IPS-11a (cell line): ENCODE measurements around the gene NLN.
"Not testable (repeated sequence)": the region's sequence is repeated elsewhere in the genome, so short reads cannot be mapped to it uniquely, and the experiment has no call there.

ENCODE experiments used
- H3K4me3 ChIP-seq: one replicate; pipeline ENCODE4 v1.5.1; 2013; ENCODE audit warnings: low read depth, low read length, control low read depth

The NLN gene

DNA sequence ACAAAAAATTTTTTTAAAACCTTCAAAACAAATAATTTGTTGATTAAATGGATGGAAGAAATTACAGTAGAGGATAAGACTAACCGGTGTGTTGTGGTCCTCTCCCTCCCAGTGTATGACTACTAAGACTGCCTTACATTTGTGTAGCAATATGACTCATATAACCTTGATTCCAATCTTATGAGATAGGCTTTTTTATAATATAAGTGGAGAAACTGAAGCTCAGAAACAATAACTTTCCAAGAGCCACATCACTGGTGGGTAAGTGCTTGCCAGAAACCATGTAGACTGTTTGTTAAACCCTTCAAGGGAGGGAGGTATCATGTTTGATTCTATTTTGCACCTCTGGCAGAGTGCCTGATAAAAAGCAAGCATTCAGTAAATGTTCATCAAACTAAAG is 47.5 kb downstream of the NLN start:
- H3K4me3 ChIP-seq = no peak overlapping the region

DNA sequence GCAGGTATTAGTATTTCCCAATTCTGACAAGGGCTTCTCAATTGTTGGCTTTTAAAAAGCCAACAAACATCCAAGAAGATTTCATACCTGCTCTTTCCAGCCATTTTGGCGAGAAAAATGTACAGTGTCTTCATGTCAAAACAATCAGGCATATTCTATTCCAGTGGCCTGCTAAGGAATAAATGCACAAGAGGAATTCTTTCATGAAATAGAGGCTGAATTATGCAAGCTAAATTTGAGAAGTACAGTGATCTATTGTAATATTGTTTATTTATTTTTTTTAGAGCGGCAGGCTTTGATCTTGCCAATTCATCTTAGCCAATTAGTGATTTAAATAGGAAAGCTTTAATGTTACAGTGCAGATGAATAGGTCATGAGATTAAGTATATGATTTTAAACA is 49.3 kb downstream of the NLN start:
- H3K4me3 ChIP-seq = no peak overlapping the region

DNA sequence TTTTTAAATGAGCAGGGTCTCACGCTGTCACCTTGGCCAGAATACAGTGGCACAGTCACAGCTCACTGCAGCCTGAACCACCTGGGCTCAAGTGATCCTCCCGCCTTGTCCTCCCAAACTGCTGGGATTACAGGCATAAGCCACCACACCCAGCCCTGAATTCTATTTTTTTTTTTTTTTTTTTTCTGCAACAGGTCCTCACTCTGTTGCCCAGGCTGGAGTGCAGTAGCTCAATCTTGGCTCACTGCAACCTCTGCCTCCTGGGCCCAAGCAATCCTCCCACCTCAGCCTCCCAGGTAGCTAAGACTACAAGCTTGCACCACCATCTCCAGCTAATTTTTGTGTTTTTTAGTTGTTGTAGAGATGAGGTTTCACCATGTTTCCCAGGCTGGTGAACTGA is 51.0 kb downstream of the NLN start:
- H3K4me3 ChIP-seq = not testable (repeated sequence)

DNA sequence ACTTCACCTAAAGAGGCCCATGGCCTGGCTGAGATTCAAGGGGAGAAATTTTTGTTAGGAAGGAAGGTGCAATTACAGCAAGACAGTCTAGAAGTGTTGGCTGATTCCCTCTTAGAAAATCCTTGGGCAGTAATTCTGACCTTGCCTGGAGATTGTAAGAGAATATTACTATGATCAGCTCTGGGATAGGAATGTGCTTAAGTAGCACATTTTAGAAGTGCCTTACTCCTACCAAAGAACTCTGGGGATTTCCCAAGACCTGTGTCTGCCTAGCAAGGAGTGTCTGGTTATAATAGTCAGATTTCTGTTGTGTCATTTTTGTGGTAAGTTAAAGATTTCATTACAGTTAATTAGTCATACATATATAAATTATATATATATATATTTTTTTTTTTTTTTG is 52.3 kb downstream of the NLN start:
- H3K4me3 ChIP-seq = no peak overlapping the region

DNA sequence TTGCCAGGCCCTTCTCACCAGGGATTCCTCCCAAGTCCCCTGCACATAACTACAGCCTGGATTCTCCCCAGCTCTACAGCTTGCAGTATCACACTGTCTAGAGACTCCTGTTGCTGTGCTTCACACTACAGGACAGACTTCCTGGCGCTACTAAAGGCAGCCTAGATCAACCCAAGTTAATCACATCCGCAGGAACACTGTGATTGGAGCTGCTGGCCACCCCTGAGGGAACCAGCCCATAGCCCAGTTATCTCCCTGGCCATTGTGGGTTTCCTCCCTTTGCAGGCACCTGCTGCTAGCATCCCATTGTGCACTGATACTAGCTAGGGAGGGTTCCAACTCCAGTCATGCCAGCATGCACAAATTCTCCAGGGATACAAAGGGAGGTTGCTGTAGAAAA is 53.5 kb downstream of the NLN start:
- no peak overlapping the region for H3K4me3 ChIP-seq

DNA sequence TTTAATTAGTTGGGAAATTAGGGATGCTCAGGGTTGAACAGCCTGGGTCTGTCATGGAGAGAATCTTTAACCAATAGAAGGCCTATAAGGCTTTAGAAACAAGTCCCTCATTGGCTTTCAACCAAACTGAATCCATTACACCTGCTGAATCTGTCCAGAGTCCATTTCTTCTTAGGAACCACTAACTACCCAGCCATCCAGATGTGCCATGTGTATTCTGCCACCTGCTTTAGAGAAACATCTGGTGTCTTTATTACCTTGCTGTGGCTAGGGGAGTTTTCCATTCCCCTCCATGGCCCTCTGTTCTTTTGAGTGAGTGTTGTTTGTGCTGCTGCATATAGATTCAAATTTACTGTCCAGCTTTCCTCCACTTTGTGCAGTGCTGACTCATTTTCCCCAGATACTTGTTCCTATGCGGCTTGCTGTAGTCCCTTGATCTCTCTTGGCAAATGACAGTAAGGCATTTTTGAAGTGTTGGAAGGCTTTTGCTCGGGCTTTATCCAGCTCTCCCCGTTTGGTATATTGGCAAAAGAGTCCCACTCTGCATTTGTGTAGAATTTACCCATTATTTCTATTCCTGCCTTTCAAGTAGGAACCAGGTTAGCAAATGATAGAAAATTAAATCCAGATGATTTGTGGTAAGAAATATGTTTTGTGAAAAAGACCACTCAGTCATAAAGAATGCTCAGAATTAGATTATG is 54.6 kb downstream of the NLN start:
- H3K4me3 ChIP-seq = no peak overlapping the region

DNA sequence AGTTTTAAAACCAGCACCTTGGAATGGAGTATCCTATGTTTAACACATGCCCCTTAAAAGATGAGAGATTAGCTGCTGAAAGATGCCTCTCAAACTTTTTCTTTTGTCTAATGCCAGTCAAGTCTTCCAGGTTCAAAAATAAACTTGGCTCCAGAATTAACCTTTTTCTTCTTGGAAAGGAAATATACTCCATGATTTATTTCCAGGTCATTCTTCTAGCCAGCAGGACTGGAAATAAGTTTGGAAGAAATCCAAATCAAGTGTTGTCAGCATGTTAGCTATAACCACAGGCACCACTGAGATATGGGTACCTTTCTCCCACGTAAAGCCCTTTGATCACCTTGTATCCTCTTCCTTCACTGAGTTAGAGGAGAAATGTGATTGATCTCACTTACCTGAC is 56.1 kb downstream of the NLN start:
- H3K4me3 ChIP-seq = no peak overlapping the region

DNA sequence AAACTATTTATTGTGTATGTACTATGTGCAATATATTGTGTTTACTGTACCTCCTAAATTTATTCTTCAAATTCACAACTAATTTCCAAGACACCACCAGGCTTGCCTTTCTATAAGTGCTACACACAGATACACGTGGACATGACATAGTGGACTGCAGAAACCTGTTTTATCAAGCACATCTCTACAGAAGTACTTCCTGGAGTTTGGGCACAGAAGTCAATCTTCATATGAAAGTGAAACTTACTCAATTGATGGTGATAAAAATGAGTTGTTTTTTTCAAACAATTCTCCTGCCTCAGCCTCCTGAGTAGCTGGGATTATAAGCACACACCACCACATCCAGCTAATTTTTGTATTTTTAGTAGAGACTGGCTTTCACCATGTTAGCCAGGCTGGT is 57.6 kb downstream of the NLN start:
- H3K4me3 ChIP-seq = no peak overlapping the region

DNA sequence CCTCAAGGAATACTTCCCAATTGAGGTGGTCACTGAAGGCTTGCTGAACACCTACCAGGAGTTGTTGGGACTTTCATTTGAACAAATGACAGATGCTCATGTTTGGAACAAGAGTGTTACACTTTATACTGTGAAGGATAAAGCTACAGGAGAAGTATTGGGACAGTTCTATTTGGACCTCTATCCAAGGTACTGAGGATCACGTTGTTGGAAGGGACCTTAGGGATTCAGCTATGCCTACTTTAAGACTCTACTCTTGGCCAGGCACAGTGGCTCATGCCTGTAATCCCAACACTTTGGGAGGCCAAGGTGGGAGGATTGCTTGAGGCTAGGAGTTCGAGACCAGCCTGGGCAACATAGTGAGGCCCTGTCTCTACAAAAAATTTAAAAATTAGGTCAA is 66.3 kb downstream of the NLN start:
- H3K4me3 ChIP-seq = not testable (repeated sequence)

DNA sequence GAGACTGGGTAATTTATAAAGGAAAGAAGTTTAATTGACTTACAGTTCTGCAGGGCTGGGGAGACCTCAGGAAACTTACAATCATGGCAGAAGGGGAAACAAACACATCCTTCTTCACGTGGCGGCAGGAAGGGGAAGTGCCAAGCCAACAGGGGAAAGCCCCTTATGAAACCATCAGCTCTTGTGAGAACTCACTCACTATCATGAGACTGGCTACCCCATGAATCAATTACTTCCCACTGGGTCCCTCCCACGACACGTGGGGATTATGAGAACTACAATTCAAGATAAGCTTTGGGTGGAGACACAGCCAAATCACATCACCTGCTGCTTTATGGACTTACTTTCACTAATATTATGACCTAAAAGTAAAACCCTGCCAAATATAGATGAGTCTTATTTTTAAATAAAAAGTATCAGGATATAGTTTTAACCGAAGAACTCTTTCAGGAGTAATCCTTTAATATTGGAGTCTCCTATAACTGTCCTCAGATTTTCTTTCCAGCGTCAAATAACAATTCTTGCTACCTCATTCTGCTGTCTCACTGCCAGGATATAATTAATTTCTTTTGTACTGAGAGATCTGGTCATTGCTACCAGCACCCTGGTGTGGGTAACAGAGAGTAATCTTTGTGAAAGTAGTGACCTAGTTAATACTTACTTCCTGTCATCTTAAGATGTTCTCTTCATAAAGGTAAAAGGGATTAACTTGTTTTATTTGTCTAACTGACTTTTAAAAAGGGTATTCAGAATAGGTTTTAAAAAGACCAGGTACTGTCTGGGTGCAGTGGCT is 68.6 kb downstream of the NLN start:
- no peak overlapping the region for H3K4me3 ChIP-seq

DNA sequence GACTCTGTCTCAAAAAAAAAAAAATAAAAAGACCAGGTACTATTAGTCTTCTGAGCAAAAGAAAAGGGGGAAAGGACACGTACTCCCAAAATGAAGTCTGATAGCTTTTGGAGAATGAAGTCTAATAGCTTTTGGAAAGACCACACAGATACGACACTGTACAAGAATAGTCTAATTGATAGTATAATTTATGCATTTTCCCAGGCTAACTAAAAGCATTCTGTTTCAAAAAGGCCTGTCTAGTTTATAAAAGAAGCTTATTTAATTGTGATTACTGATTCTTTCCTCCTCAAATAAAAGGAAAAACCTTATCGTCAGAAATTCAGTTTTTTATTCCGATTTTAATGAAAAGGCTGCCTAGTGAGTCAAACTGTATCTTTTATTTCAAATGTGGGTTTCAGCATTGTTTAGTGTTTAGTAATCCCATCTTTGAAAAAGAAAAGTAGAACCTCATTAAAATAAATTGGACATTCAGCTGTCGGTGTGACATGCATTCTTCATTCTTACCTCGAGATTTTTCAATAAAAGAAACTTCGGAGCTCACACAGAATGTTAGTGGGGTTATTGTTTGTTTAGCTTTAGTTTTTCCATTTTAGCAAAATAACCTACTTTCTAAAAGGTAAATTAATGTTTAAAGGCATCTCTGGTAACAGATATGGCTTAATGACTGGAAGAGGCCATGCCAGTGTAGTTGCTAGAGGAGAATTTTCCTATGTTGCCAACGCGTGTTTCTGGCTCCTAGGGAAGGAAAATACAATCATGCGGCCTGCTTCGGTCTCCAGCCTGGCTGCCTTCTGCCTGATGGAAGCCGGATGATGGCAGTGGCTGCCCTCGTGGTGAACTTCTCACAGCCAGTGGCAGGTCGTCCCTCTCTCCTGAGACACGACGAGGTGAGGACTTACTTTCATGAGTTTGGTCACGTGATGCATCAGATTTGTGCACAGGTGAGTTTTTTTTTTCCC is 70.0 kb downstream of the NLN start:
- H3K4me3 ChIP-seq = no peak overlapping the region

DNA sequence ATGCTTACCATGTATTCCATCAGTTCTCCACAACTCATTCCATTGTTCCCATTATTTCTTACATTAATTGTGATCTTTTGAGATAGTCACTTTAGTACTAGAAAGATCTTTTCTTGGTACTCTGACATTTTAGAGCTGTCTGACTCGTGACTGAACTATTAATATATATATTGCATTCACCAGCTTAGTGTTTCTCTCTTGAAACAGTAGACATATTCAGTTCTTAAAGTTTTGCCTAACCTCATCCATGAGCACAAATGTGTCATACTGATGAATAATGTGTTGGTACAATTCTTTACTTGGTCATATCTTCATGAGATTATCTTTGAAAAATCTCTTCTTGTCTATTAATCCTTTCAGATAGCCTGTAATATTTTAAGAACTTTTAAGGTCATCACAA is 74.3 kb downstream of the NLN start:
- no peak overlapping the region for H3K4me3 ChIP-seq

DNA sequence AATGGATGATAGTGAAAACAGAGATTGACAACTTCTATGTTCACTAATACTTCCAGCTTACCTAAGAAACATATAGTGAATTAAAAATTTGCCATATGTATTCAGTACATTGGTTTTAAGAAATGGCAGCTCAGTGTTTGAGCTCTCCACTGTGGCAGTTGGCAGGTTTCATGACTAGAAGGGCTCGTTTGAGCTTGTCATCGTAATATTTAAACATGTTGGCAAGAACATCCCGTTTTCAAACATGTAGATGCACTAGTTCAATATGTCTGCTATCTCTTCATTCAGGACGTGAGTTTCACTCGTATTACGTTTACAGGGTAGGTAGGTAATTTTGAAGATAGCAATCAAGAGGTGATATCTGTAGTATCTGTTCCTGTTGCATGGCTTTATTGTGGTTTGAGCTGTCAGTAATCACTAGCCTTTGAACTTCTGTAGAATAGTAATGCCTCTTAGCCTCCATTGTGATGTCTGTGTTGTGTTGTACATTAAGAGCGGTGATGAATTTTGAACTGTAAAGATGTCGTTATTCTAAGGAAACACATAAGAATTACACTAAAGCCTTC is 74.8 kb downstream of the NLN start:
- H3K4me3 ChIP-seq = no peak overlapping the region

DNA sequence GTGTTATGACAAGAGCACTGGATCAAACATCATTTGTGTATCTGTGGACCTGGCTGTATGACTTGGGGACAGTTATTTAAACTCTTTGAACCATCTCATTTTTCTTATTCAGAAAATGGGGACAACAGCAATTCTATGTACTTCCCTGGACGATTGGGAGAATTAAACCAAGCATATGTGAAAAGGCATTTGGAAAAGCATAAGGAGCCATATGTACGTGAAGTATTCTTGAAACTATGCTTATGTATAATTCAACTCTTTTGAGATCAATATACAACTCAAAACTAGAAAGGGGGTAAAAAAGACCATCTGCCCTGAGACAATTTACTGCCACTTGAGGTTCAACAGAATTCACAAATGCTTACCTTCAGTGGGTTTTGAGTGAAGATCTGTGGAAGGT is 75.5 kb downstream of the NLN start:
- H3K4me3 ChIP-seq = no peak overlapping the region

DNA sequence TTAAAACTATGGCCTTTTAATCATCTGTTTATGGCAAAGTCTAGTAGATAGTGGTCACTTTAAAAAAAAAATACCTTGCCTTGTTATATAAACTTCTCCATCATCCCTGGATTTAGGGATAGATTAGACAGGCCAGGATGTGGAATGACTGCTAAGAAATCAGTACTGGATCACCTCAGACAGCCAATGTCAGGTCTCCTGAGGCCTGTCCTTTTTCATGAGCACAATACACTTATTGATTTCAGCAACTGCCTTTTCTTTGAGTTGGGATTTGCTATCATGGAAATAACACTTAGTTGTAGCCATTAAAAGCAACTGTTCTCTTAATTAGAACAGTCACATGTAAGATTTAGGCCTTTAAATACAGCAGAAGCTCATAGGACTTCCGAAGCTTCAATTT is 77.9 kb downstream of the NLN start:
- H3K4me3 ChIP-seq = no peak overlapping the region

DNA sequence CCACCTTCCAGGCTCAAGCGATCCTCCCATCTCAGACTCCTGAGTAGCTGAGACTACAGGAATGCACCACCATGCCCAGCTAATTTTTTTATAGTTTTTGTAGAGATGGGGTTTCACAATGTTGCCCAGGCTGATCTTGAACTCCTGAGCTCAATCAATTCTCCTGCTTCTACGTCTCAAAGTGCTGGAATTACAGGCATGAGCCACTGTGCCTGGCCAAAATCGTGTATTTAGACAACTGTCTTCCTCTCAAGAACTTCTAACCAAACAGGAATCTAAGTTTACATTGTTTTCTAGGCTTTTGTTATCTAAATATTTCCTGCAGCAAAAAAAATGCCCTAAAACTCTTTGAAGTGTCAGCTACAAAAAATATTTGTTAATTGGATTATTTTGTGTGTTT is 78.8 kb downstream of the NLN start:
- no peak overlapping the region for H3K4me3 ChIP-seq

DNA sequence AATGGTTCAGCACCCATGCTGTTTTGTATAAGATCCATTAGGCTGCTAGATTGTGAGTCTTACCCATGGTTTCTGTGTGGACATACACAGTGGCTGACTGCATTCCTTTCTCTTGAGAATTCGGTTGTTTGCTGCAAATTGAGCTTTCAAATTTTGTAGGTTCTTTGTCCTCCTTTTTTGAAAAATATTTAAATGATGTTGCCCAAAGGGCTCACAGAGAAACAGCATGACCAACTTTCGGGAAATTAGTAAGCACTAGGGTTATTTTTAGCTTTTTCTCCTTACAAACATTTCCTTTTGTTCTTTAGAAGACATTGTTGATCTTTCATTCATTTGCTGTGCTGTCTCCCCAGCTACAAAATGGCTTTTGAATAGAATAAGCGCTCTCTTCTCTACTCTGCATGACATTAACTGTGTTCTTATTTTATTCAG is 79.4 kb downstream of the NLN start:
- H3K4me3 ChIP-seq = no peak overlapping the region

DNA sequence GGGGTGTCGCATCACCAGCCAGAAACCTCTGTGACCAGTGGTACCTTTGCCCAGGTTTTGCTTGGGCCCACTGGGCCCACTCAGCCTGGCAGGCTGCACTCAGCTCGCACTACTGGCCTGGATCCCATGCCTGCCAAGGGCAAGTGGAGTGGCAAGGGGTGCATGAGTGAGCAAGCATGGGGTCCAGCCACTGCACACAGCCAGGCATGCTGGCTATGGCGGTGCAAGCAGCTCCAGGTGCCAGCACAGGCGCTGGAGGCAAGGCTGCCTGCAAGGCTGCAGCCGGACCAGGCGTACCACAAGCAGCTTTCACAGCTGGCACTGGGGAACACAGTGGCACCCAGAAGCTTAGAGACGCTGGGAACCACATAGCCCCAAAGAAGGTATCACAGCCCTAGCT is 80.1 kb downstream of the NLN start:
- H3K4me3 ChIP-seq = no peak overlapping the region

DNA sequence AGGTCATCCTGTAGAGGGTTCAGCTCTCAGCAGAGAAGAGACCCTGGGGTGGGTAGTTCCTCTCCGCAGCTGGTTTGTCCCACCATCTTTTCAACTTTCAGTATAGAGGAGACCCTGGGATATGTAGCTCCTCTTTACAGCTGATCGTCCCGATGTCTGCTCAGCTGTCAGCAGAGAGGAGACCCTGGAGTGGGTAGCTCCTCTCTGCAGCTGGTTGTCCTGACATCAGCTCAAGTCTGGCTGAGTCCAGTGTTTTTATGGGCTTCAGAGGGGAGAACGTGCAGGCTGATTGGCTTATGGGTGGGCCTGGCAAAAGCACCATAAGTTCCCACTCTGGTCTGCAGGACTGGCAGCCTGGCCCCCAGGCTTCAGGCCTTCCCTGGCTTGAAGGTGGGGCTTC is 80.8 kb downstream of the NLN start:
- H3K4me3 ChIP-seq = no peak overlapping the region

DNA sequence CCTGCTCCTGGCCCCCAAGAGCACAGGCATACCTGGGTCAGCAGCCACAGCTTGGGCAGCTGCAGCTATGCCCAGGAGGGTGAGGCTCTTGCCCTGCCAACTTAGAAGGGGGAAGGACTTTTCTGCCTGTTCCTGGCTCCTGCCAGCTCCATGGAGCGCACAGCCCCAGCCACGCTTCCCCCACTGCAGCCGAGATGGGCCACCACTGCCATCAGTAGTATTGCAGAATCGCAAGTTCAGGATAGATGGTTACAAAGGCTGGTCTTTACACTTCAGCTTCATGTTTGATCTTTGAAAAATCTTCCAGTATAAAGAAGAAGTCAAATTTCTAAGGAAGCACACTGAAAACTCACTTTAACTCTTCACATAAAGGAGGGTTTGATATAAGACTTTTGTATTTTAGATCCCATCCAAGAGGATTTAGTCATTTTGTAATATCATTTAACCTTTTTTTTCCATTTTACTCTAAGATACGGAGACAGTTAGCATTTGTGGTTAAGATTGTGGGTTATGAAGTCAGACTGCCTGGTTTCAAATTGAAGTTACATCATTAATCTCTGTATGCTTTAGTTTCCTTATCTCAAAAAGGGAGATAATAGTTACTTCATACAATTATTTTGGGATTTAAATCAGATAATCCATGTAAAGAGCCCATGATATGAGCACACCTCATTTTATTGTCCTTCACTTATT is 81.8 kb downstream of the NLN start:
- H3K4me3 ChIP-seq = no peak overlapping the region

DNA sequence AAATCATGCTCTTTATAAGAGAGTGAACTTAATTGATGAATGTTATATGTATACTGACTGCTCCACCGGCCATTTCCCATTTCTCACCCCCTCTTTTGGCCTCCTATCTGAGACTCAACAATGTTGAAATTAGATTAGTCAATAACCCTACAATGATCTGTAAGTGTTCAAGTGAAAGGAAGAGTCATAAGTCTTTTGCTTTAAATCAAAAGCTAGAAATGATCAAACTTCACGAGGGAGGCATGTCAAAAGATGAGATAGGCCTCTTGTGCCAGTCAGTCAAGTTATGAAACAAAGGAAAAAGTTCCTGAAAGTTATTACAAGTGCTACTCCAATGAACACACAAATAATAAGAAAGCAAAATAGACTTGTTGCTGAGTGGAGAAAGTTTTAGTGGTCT is 83.1 kb downstream of the NLN start:
- H3K4me3 ChIP-seq = no peak overlapping the region
